ENCODE results near the gene MTAP. TPM values are rescaled to one million over a fixed set of nuclear protein-coding genes. Genes with fewer than 3 reads are reported as not detected.

Gene MTAP
- total RNA-seq, 1 experiment from 2014 or later = 102 TPM

DNA sequence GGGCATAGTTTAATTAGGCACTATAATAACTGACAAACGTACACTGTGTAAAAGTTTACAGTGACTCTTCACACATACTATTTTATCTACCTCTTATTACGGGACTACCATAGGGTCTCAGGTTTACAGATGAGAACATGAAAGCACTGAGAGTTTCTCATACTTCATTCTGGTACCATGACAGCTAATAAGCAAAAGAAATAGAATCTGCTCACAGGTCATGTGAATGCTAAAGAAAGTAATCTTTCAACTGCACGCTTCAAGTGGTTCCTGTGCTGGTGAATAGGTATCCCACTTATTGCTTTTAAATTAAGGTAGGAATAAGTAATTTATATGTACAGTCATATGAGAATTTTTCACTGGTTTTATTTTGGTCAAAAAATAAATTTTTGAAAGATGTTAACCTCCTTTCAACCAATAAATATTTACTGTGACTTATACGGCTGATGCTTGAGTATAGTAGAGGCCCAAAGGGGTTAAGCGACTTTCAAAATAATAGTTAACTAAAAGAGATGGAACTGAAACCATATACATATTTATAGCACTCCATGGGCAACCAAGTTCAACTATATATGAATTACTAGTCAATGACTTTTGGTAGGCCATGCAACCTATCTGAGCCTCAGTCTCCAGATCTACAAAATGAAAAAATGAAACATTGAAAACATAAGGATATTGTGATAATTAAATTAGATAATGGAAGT is 183.7 kb downstream of the MTAP start:
- H3K27me3 Mint-ChIP-seq (ENCODE audit: low read depth) = peaks cover 99% of the 10 kb centered on the region
- no peaks in the 10 kb centered on the region for H3K36me3 Mint-ChIP-seq (ENCODE audit: insufficient read depth in 1 of 3, low read depth in 3 of 3)
- H2AK5ac ChIP-seq (ENCODE audit: insufficient read length, low read length) = no peak overlapping the region
- H3K4ac ChIP-seq (ENCODE audit: low read depth, low read length) = no peak overlapping the region
- H3K4me2 ChIP-seq (ENCODE audit: insufficient read depth, insufficient read length, low read length) = no peak overlapping the region
- peaks cover 7 to 20% of the 10 kb centered on the region in 2 experiments for H3K4me1 Mint-ChIP-seq
- peaks cover 0 to 2% of the 10 kb centered on the region in 2 experiments; a peak in 2 of 5 replicates for H3K9me3 Mint-ChIP-seq
- H3K14ac ChIP-seq (ENCODE audit: insufficient read depth, low read length) = no peak overlapping the region
- no peak overlapping the region for H4K8ac ChIP-seq (replicated peaks; ENCODE audit: insufficient read length, low read depth, low read length)
- no peak for DNase-seq
- no peaks in the 10 kb centered on the region for H4K20me1 ChIP-seq (ENCODE audit: control insufficient read depth, insufficient read depth, insufficient read length)
- H3K23ac ChIP-seq (ENCODE audit: insufficient read length, low read depth, low read length) = no peak overlapping the region
- TF ChIP-seq CTCF (conservative IDR thresholded peaks at IDR 0.05) = no peak
- H2BK5ac ChIP-seq (ENCODE audit: insufficient read length, low read length) = no peak overlapping the region
- no peak overlapping the region for H2BK120ac ChIP-seq (ENCODE audit: low read depth, low read length, poor library complexity, severe bottlenecking)
- no peak overlapping the region for H3T11ph ChIP-seq (ENCODE audit: low read length)
- H3K27ac ChIP-seq (ENCODE audit: insufficient read length, low read depth, low read length) = no peak overlapping the region
- H3K23me2 ChIP-seq (ENCODE audit: insufficient read length, low read depth, low read length, poor library complexity, severe bottlenecking) = peaks cover 6% of the 10 kb centered on the region
- H3K4me3 Mint-ChIP-seq = no peak overlapping the region
- H2AFZ ChIP-seq (ENCODE audit: low read length) = no peak overlapping the region
- H3K27ac Mint-ChIP-seq = no peak overlapping the region
- no peak overlapping the region for H2BK15ac ChIP-seq (ENCODE audit: low read depth, low read length)
- H2BK12ac ChIP-seq (ENCODE audit: insufficient read length, low read depth, low read length) = no peak overlapping the region
- H4K5ac ChIP-seq (ENCODE audit: insufficient read length, low read depth, low read length) = no peak overlapping the region
- H3K9ac ChIP-seq (ENCODE audit: extremely low read depth, insufficient read length, low read length) = no peak overlapping the region
- no peaks in the 10 kb centered on the region for H3K79me1 ChIP-seq (ENCODE audit: insufficient read depth, low read depth, low read length, poor library complexity, severe bottlenecking)
- no peaks in the 10 kb centered on the region for H3K9me3 ChIP-seq (ENCODE audit: control insufficient read depth, low read depth, low read length)
- no peak overlapping the region for H4K91ac ChIP-seq (ENCODE audit: insufficient read length, low read depth, low read length)
- H2BK20ac ChIP-seq (ENCODE audit: low read depth, low read length, poor library complexity, severe bottlenecking) = no peak overlapping the region
- no peaks in the 10 kb centered on the region for H3K79me2 ChIP-seq (ENCODE audit: insufficient read depth, low read length)
- no peak overlapping the region for H3K18ac ChIP-seq (ENCODE audit: insufficient read length, low read depth, low read length)
- peaks cover 40% of the 10 kb centered on the region for H3K27me3 ChIP-seq (ENCODE audit: insufficient read depth, low read length)
- H3K56ac ChIP-seq (ENCODE audit: insufficient read length, low read depth, low read length) = no peak overlapping the region
- peaks cover 2% of the 10 kb centered on the region; the same call in 1 of the 2 replicates for H3K4me1 ChIP-seq (ENCODE audit: insufficient read depth, low read length)
- WGBS (ENCODE audit: extremely low coverage, insufficient read length, low lambda C conversion rate) = no CpG with 5 or more reads among the region's 5 CpGs

Other genes starting within 250 kb of the MTAP start
- 0.35 TPM in 1 of 2 replicates, not detected in the other for gene CDKN2A, start 191.8 kb downstream of the MTAP start, total RNA-seq (2021)
- not detected in 2 replicates for gene CDKN2B-AS1, start 192.2 kb downstream of the MTAP start, total RNA-seq (2021)
- 0.13 and 0.48 TPM in 2 replicates for gene CDKN2B, start 206.7 kb downstream of the MTAP start, total RNA-seq (2021)

Data from H9 (cell line).